NCI-H2196 (cell line): ENCODE results near the gene GALNT1.

Experiments
- DNase-seq: peaks from one replicate; lab custom pipeline; 2025; ENCODE audit not compliant: unreplicated experiment; lab: John Stamatoyannopoulos, UW

GALNT1 gene

GRCh38 chr18:35581898-35582641, 530 bp downstream of the GALNT1 start:
- DNase-seq, result no peak

- no peak for DNase-seq
Observed at GRCh38 chr18:35582899-35583558, 1.5 kb downstream of the GALNT1 start.

GRCh38 chr18:35584735-35585134, 3.2 kb downstream of the GALNT1 start:
- no peak for DNase-seq

- DNase-seq, result no peak
Observed at GRCh38 chr18:35585608-35586007, 4.1 kb downstream of the GALNT1 start.

- DNase-seq, result no peak
Observed at GRCh38 chr18:35588122-35588521, 6.6 kb downstream of the GALNT1 start.

- DNase-seq, result no peak
Observed at GRCh38 chr18:35588995-35589394, 7.5 kb downstream of the GALNT1 start.

GRCh38 chr18:35589546-35589945, 8.0 kb downstream of the GALNT1 start:
- DNase-seq, result no peak

- no peak for DNase-seq
Observed at GRCh38 chr18:35590935-35591334, 9.4 kb downstream of the GALNT1 start.

GRCh38 chr18:35592298-35592697, 10.8 kb downstream of the GALNT1 start:
- no peak for DNase-seq

GRCh38 chr18:35593859-35594258, 12.3 kb downstream of the GALNT1 start:
- DNase-seq, result no peak

GRCh38 chr18:35597758-35598157, 16.2 kb downstream of the GALNT1 start:
- DNase-seq, result no peak

GRCh38 chr18:35602193-35602820, 20.8 kb downstream of the GALNT1 start:
- no peak for DNase-seq

GRCh38 chr18:35603008-35603407, 21.5 kb downstream of the GALNT1 start:
- no peak for DNase-seq

- no peak for DNase-seq
Observed at GRCh38 chr18:35603528-35603927, 22.0 kb downstream of the GALNT1 start.

GRCh38 chr18:35604369-35604768, 22.8 kb downstream of the GALNT1 start:
- no peak for DNase-seq

GRCh38 chr18:35605686-35606417, 24.3 kb downstream of the GALNT1 start:
- DNase-seq, result no peak

GRCh38 chr18:35609236-35609635, 27.7 kb downstream of the GALNT1 start:
- no peak for DNase-seq

GRCh38 chr18:35610089-35610488, 28.5 kb downstream of the GALNT1 start:
- DNase-seq, result peak; percentile 1

- no peak for DNase-seq
Observed at GRCh38 chr18:35610724-35611123, 29.2 kb downstream of the GALNT1 start.

GRCh38 chr18:35611518-35611917, 30.0 kb downstream of the GALNT1 start:
- no peak for DNase-seq

GRCh38 chr18:35616074-35616473, 34.5 kb downstream of the GALNT1 start:
- no peak for DNase-seq
